K562 (cell line): ENCODE results near the gene IGF2BP3. TPM values are rescaled to one million over a fixed set of nuclear protein-coding genes. Genes with fewer than 3 reads are reported as not detected.

Experiments
- ARID2 ChIP-seq: fragments of 450-650 bp; IDR thresholded peaks from 2 replicates; pipeline ENCODE4 v1.6.1; 2017; ENCODE audit warnings: antibody characterized with exemption, mild to moderate bottlenecking
- DLX4 ChIP-seq: fragments of 250-450 bp; sonication (Bioruptor Pico); IDR thresholded peaks from 2 replicates; pipeline ENCODE4 v1.6.1; 2021; ENCODE audit warnings: mild to moderate bottlenecking
- MAFK ChIP-seq: IDR thresholded peaks from 2 replicates; pipeline ENCODE4 v1.6.1; 2011; ENCODE audit warnings: low read length, improper control_type of control experiment
- OTX1 ChIP-seq: fragments of 450-650 bp; formaldehyde crosslinking; IDR thresholded peaks from 2 replicates; pipeline ENCODE4 v1.4.0; 2022; ENCODE audit warnings: mild to moderate bottlenecking
- PHTF2 ChIP-seq: fragments of 250-450 bp; sonication (Bioruptor Pico); IDR thresholded peaks from 2 replicates; pipeline ENCODE4 v1.5.0; 2021; ENCODE audit warnings: mild to moderate bottlenecking
- POLR2AphosphoS5 ChIP-seq: IDR thresholded peaks from 2 replicates; pipeline ENCODE4 v1.6.1; 2011; ENCODE audit warnings: mild to moderate bottlenecking, low read depth, low read length, moderate library complexity; ENCODE audit not compliant: control insufficient read depth, insufficient read depth
- RCOR1 ChIP-seq, 2 experiments: IDR thresholded peaks; 2 replicates each; pipeline ENCODE4 v1.6.1; 2012; ENCODE audit warnings: low read depth in 2 of 2, low read length in 2 of 2, borderline replicate concordance in 1 of 2, improper control_type of control experiment in 1 of 2
- RFX1 ChIP-seq: fragments of 450-650 bp; IDR thresholded peaks from 2 replicates; pipeline ENCODE4 v1.6.1; 2016; ENCODE audit warnings: mild to moderate bottlenecking, moderate library complexity
- SMAD1 ChIP-seq: fragments of 150-350 bp; IDR thresholded peaks from 2 replicates; pipeline ENCODE4 v1.6.1; 2014; ENCODE audit warnings: low read length, low read depth; ENCODE audit not compliant: partially characterized antibody
- SOX6 ChIP-seq: fragments of 450-650 bp; IDR thresholded peaks from 2 replicates; pipeline ENCODE4 v1.6.1; 2014; ENCODE audit warnings: mild to moderate bottlenecking
- TAF15 ChIP-seq: fragments of 200-400 bp; formaldehyde crosslinking; IDR thresholded peaks from 2 replicates; pipeline ENCODE4 v1.6.1; 2017; ENCODE audit warnings: mild to moderate bottlenecking, low read depth, low read length, moderate library complexity
- USF2 ChIP-seq: sonication (generic); formaldehyde crosslinking; IDR thresholded peaks from 2 replicates; pipeline ENCODE4 v1.5.0; 2020; ENCODE audit warnings: missing genetic modification reagents
- ZNF23 ChIP-seq: fragments of 250-450 bp; sonication (Bioruptor Pico); IDR thresholded peaks from 2 replicates; pipeline ENCODE4 v1.4.0; 2020; ENCODE audit warnings: mild to moderate bottlenecking
- ZNF274 ChIP-seq: IDR thresholded peaks from 2 replicates; pipeline ENCODE4 v1.6.1; 2011; ENCODE audit warnings: low read depth, mild to moderate bottlenecking, low read length, moderate library complexity, borderline replicate concordance
- ZNF586 ChIP-seq: fragments of 450-650 bp; formaldehyde crosslinking; conservative IDR thresholded peaks from 2 replicates; pipeline ENCODE4 v1.4.0; 2020; ENCODE audit warnings: mild to moderate bottlenecking, moderate library complexity
- polyA plus RNA-seq, 8 experiments: library from polyadenylated mRNA; depleted of rRNA in 4 of 8; stranded (reverse) in 5 of 8; unstranded in 3 of 8; fragments of >200 nt; fragmentation: Nextera tagmentation in 2 of 8; fragmentation: Illumina TruSeq in 1 of 8; extraction: Ambion mirVana in 2 of 8; extraction: Trizol in 1 of 8; gene quantifications; 2 replicates each; pipeline versions ENCODE4 v1.2.1 to v1.2.3, GENCODE V29; 2011 to 2014; ENCODE audit warnings: inconsistent platforms in 1 of 8, missing spikeins in 1 of 8
- total RNA-seq, 7 experiments: library from RNA; depleted of rRNA in 6 of 7; stranded (reverse); fragments of >200 nt in 6 of 7; fragmentation: Illumina TruSeq in 2 of 7; extraction: Trizol in 2 of 7; gene quantifications; 2 replicates each; pipeline versions ENCODE4 v1.2.1 to v1.2.3, GENCODE V29; 2011 to 2021; ENCODE audit warnings: low replicate concordance in 1 of 7
- TF ChIP-seq, protein P1 (sequence below): IDR thresholded peaks from 3 replicates; pipeline ENCODE4 v1.6.1; 2011; ENCODE audit warnings: borderline replicate concordance, mild to moderate bottlenecking; ENCODE audit not compliant: insufficient read length, insufficient read depth
- TF ChIP-seq, protein P2 (sequence below): IDR thresholded peaks from 2 replicates; pipeline ENCODE4 v1.6.1; 2011; ENCODE audit warnings: borderline replicate concordance, low read depth, mild to moderate bottlenecking, moderate library complexity, low read length; ENCODE audit not compliant: insufficient read depth, poor library complexity, severe bottlenecking

Gene IGF2BP3
- total and polyA plus RNA-seq, 9 of the 15 experiments (the other 6 are each of a cell fraction or from before 2014, with no cell fraction given): 8.4 to 88.1 (median 61.2) TPM

DNA sequence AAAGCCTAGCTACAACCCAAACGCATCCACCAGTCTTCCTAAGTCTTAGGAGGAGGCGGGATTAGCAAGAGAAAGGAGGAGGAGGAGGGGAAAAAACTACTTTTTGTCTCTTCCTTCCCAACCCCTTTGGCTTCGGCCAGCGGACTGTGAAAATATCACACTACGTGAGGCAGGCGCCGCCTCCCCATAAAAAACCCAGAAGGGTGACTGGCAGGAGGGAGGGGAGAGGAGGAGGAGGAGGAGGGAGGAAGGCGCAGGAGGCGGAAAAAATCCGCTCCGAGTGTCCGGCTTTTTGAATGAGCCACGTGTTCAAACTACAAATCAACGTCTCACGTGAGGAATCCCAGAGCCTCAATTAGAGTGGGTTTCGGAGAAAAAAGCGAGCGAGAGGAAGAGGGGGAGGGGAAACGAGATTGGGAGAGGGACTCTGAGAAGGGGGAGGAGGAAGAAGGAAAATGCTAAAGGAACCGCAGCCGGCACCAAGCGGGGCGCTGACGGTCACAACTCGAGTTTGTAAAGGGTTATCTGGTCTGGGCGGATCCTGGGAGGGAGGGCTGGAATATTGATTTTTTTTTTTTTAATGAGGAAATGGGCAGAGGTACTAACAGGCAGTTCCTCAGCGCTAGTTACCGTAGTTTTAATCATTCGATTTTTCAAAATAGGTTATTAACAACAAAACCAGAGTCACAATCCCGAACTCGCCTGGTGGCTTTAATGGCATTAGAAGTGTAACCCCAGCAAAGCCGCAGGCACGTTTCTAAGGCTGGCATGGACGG lies at the start of gene IGF2BP3 (continued):
- peak; percentile 94 to 100 for TF ChIP-seq RCOR1 (IDR thresholded peaks at IDR 0.05; ENCODE audit: borderline replicate concordance in 1 of 2, low read depth in 2 of 2, low read length in 2 of 2)
- TF ChIP-seq ARID2: no peak
- peak; percentile 86 for TF ChIP-seq SOX6
- no peak for TF ChIP-seq SMAD1
- TF ChIP-seq, protein P1, sequence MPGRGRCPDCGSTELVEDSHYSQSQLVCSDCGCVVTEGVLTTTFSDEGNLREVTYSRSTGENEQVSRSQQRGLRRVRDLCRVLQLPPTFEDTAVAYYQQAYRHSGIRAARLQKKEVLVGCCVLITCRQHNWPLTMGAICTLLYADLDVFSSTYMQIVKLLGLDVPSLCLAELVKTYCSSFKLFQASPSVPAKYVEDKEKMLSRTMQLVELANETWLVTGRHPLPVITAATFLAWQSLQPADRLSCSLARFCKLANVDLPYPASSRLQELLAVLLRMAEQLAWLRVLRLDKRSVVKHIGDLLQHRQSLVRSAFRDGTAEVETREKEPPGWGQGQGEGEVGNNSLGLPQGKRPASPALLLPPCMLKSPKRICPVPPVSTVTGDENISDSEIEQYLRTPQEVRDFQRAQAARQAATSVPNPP: no peak
- TF ChIP-seq, protein P2, sequence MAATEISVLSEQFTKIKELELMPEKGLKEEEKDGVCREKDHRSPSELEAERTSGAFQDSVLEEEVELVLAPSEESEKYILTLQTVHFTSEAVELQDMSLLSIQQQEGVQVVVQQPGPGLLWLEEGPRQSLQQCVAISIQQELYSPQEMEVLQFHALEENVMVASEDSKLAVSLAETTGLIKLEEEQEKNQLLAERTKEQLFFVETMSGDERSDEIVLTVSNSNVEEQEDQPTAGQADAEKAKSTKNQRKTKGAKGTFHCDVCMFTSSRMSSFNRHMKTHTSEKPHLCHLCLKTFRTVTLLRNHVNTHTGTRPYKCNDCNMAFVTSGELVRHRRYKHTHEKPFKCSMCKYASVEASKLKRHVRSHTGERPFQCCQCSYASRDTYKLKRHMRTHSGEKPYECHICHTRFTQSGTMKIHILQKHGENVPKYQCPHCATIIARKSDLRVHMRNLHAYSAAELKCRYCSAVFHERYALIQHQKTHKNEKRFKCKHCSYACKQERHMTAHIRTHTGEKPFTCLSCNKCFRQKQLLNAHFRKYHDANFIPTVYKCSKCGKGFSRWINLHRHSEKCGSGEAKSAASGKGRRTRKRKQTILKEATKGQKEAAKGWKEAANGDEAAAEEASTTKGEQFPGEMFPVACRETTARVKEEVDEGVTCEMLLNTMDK: no peak
- TF ChIP-seq ZNF586: no peak
- no peak for TF ChIP-seq ZNF274
- TF ChIP-seq ZNF23 (CRISPR knock-in tag): no peak
- TF ChIP-seq RFX1: no peak
- peak; percentile 84 for TF ChIP-seq USF2 (CRISPR knock-in tag)
- no peak for TF ChIP-seq TAF15
- TF ChIP-seq OTX1 (CRISPR knock-in tag): peak; percentile 89
- peak; percentile 38; the same call in 1 of the 2 replicates for TF ChIP-seq POLR2AphosphoS5
- TF ChIP-seq PHTF2 (CRISPR knock-in tag): no peak
- TF ChIP-seq DLX4: no peak
- TF ChIP-seq MAFK: no peak
